Activated CD4-positive, CD25-positive, alpha-beta regulatory T cell treated with anti-CD3 and anti-CD28 coated beads, Interleukin-2, amount 50 U/mL, for 24 hours (primary cell): Measurements from ENCODE around the gene ALDH1A2.
"Not testable (repeated sequence)": the region's sequence is repeated elsewhere in the genome, so short reads cannot be mapped to it uniquely, and the experiment has no call there.

Source experiments
- ATAC-seq, 2 donors: fragments of 150-1000 bp; cut with Tn5 transposase; one replicate each; pipeline ENCODE4 v1.10.0; 2021; ENCODE audit warnings: mild to moderate bottlenecking in 1 of 2, moderate library complexity in 1 of 2

The ALDH1A2 gene

DNA sequence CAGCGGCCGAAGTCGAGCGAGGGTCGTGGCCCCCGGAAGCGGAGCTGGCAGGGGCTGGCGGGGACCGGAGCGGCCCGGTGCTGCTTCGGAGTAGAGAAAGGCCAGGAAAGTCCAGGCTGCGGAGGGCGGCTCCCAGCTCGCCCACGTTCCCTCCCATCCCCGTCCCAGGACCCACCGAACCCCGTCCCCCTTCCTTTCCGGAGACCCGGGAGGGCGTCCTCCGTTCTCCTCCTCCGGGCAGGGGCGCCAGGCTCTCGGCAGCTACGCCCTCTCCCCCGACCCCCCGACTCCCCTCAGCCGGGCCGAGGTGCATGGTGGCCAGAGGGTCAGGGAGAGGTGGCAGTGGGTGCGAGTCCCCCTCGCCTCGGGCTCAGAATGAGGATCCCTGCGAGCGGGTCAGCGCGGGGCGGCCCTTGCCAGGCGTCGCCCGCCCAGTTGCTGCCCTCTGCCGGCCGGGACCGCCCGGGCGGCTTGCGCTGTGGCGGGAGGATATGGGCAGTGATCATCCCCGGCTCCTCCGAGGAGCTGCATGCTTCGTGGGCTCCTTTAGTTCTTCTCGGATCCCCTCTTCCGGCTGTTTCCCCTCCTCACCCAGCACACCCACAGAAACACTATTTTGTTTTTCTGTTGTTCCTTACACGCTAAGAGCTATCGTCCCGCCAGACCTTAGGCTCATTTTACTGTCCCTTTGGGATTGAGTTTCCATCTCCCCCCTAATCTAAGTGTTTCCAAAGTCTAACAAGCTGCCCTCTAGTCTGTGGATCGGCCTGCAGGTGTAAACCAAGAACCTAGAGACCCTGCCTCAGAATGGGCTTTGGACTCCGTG, 744 bp upstream of the ALDH1A2 start:
- ATAC-seq = peak; percentile 73 to 82

DNA sequence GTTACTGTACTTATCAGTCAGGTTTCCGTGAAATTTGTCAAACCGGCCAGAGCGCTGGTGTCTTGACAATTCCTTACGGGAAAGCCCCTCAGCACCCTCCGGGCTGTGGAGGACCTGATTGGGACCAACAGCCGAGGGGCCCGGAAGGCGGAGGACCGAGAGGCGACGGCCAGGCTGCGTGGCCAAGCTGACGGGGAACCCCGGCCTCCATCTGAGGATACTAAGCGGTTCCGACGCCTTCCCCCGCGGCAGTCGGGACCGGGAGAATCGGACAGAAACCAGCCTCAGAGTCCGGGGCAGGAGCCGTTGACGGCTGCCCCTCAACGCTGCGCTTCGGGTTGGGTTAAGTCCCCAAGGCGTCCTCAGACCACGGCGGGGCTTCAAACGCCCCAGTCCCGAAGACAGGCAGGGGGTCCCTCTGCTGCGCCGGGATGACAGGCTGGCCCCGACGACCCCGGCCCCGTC, 499 bp downstream of the ALDH1A2 start:
- no peak for ATAC-seq

DNA sequence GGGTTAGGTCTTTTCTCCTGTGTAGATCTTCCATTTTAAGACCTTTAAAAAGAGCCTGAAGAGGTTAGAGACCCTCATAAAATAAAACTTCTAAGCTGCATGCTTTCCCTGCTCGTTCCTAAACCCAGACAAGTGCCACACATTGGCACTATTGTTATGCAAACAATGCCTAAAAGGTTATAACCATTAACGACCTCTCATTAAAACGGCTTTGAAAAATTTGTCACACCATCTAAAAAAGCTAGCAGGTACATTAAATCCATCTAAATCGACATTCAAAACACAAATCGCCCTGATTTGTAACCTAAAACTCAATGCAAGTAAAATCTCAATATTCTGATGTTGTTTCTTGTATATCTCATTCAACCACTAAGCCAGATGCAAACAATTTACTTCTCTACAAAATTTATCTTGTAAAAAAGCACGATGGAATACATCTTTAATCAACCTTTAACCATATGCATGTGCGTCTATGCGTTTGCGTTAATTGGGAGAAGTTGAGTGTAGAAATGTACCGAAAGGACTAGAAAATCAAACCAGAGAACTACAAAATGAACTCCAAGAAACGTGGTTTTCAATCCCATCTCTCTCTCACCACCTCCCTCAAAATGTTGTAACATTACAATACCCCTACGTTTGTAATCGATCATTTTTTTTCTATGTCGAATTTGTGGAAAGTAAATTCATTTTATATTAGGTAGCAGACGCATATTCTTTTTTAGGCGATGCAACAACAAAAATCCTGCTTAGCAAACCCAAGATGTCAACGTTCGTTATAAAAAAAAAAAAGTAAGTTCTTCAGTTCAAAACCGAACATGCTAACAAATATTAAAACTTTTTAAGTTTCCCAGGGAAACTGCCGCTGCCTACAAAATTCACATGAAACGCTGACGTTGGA, 1.2 kb downstream of the ALDH1A2 start:
- ATAC-seq = no peak

DNA sequence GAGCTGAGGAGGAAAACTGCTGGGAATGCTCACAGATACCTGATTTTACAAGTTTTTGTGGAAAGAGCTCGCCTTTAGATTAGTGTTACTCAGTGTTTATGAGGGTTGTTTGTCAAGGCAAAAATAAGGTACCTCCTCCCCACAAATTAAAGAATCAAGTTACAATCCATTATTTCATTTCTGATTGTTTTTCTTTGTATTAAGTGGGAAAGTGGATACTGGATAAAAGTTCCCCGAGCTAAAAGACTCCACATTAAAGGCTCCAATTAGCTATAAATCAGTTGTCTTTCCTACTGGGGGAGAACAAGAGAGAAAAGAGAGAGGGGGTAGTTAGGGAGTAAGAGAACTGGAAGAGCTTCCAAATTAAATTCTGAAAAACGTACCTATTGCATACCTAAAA, 1.9 kb downstream of the ALDH1A2 start:
- ATAC-seq = no peak

- ATAC-seq = no peak
These were observed 2.5 kb downstream of the ALDH1A2 start for GRCh38 chr15:58062983-58063382.

DNA sequence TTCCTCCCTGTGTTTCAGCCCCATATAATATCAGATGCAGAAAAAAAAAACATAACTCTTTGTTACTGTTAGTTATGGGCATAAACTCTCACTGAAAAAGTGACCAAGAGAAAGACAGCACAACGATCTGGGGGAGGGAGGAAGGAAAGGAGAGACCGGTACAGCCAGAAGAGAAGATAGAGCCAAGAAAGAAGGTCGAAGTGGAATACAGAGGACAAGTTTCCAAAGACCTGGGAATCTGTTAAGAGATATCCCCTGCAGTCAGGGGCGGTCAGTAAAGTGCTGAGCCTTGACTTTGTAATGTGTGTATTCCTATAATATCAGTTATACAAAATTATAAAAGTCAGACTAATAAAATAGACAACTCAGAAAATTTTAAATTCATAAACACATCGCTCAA, 3.3 kb downstream of the ALDH1A2 start:
- no peak for ATAC-seq

DNA sequence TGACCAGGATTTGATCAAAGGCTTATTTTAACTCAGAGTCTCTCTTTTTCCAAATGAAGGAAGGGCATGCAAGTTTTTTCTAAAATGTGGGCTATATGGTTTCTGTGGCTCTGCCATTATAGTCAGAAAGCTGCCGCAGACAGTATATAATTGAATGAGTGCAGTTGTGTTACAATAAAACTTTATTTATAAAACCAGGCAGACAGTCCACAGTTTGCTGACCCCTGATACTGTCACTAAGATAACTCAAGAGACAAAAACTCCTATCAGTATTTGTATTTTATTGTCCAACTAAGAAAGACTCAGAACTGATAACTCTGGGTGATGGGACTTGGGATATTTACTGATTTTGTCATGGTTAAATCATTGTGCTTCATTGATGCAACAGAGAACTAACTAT, 4.9 kb downstream of the ALDH1A2 start:
- no peak for ATAC-seq

GRCh38 chr15:58058729-58059128, 6.8 kb downstream of the ALDH1A2 start:
- ATAC-seq = no peak

DNA sequence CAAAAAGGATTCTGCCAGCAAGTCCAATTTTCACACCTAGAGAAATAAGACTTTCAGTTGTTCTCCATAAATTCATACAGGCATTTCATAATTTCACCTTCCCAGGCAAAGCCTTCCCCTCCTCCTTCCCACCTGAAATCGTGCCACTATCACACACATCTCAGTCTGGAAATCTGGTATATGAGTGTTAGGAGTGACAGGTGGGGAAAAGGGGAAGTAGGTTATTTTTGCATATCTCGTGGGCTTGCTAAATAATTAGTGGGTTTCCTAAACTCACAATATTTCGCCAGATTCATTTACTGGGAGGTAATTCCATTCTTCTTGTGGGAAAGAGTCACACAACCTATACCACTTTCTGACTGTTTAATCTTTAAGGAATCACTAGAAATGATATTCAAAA, 7.4 kb downstream of the ALDH1A2 start:
- ATAC-seq = no peak

- no peak for ATAC-seq
These were observed 8.0 kb downstream of the ALDH1A2 start for GRCh38 chr15:58057559-58057958.

- ATAC-seq = no peak
These were observed 9.5 kb downstream of the ALDH1A2 start for GRCh38 chr15:58056015-58056414.

DNA sequence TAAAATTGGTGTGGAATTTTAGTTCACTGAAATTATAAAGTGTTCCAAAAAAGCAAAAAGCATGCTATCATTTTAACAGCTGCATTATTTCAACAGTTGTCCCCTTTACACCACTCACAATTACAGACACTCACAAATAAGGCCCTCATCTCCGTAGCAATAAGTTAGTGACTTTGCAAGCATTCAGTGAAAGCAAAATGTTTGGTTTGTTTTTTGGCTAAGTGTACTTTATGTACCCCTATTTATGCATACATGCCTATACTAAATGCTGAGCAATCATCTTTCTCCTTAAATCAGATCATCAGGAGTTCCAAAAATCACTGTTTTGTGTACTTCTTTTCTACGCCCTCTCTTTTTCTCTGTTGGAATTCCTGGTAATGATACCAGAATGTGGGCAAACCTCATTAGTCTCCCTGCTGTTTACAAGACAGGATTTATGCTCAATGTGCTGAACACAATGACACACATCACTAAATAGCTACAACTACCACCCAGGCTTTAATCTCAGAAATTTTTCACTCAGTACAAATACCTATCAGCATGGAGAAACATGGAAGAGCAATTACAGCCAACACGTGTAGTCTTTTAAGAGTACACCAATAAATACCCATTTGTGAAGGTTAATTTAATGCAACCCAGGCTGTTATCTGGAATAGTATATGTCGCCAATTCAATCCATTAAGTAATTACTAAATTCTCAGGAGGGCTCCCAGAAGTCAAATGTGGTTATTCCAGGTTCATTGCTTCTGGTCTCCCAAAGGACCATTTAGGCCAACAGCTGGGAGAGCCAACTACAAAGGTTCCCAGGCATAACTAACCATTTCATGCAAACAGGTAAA, 12.0 kb downstream of the ALDH1A2 start:
- no peak for ATAC-seq

GRCh38 chr15:58052334-58052733, 13.2 kb downstream of the ALDH1A2 start:
- no peak for ATAC-seq

GRCh38 chr15:58049520-58050227, 15.8 kb downstream of the ALDH1A2 start:
- ATAC-seq = no peak

DNA sequence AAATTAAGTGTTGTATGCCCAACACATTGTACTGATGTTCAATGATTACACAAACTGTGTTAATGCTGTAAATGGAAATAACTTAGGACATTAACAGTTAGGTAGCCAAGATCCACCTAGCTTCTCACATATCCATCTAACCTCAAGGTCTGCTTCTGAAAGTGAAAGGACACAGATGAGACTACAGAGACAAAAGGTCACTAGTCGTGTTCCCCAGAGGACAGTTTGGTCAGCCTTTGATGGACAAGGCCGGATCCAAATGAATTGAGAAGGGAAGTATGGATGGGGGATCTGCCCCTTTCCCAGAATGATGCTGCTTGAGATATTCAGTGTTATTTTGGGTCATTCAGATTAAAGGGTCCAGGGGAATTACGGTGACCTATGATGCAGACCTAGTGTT, 17.2 kb downstream of the ALDH1A2 start:
- no peak for ATAC-seq

DNA sequence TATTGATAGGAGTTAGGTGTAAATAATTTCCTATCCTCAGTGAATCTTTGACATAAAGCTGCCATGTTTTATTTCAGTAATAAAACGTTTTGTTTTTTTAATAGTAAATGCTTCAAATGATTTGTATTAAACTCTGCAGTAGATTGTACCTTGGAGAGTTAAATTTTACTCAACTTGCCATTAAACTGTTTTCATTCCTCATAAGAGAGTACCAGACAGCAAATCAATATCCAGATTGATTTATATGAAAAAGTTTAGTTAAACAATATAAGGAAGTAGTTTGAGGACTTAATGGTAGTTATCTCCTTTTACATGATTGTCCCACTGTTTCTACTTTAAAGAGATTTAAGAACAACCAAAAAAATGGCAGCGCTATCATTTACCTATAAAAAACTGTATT, 18.4 kb downstream of the ALDH1A2 start:
- ATAC-seq = no peak

DNA sequence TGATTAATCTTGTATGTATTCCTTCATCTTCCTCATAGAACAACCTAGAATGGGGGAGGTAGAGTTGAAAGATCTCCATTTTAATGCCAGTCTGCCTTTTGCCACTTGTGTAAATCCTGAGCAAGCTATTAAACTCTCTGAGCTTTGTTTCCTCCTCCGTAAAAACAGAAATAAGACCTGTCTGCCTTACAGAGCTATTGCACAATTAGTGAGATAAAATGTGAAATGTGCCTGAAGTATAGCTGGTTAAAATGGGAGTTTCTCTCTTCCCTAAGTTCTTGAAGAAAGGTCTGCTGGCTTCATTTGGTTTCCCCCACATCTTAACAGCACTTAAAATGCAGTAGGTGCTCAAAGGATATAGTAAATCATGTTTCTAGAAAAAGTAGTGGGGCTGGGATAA, 19.0 kb downstream of the ALDH1A2 start:
- ATAC-seq = no peak

DNA sequence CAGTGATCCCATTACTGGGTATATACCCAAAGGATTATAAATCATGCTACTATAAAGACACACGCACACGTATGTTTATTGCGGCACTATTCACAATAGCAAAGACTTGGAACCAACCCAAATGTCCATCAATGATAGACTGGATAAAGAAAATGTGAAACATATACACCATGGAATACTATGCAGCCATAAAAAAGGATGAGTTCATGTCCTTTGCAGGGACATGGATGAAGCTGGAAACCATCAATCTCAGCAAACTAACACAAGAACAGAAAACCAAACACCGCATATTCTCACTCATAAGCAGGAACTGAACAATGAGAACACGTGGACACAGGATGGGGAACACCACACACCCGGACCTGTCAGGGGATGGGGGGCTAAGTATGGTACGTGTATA, 20.1 kb downstream of the ALDH1A2 start:
- ATAC-seq = not testable (repeated sequence)

- ATAC-seq = no peak
These were observed 21.0 kb downstream of the ALDH1A2 start for GRCh38 chr15:58044551-58044950.

DNA sequence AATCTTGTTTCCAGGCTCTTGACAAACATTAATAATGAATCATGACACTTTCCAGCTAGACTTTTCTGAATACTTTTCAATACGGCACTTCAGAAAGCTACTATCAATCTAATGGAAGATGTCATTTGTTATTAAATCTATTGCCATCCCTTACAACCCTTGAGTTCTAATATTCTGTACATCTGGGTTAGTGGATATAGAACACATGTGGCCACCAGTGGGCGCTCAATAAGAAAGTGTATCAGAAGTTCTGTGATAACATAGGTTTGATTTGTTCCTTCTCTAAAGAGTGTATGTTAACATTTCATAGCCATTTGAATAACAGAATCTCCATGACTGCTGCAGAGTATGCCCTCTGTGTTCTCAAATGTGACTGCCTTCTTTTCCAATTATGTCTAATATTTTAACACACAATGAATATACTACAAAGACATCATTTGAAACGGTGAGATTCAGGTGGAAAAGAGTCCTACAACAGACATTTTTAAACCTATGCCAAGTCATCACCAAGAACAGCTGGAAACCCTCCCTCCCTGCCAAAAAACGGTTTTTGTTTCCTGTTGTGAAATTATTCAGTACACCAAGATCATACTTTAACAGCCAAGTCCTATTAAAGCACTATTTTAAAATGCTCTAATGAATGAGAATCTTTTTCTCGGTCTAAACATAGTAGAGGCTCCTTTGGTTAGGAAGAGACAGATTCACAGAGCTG, 22.2 kb downstream of the ALDH1A2 start:
- no peak for ATAC-seq

DNA sequence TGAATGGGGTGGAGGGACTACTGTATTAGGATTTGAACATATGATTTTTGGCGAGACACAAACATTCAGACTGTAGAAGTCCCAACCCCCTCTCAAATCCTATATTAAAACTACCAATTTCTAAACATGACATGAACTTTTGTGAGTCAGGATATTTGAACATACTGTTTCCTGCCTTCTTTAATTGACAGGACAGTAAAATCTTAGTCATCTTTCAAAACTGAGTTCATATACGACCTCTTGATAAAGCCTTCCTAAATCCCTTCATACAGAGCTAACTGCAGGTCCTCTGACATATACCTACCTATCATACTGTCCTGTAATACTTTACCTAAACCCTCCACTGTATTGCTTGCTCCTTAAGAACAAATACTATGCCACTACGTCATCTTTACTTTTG, 23.5 kb downstream of the ALDH1A2 start:
- no peak for ATAC-seq

- no peak for ATAC-seq
These were observed 25.4 kb downstream of the ALDH1A2 start for GRCh38 chr15:58040150-58040549.
